ENCODE results near the gene RBP7.

The RBP7 gene

GRCh38 chr1:10032590-10033358 lies 35.7 kb downstream of the RBP7 start, which contains the start of gene UBE4B:
Gene UBE4B, plus strand, starts transcription at chr1:10032958. Its CDS starts 713 bp downstream, at chr1:10033671.
- Histone ChIP-seq H3K4me2 (ENCODE audit: low read length) (peak within 1 kb of the TSS; percentile 86), H3K27me3 (ENCODE audit: control insufficient read depth, insufficient read depth, low read length) (no peaks in the 10 kb centered on the region), H3K9me3 (replicated peaks; ENCODE audit: low read length) (no peaks in the 10 kb centered on the region), H3K4me1 (ENCODE audit: control insufficient read depth, insufficient read depth, low read length) (peaks cover 20% of the 10 kb centered on the region), H3K36me3 (ENCODE audit: insufficient read depth, low read length) (peaks cover 4% of the 10 kb centered on the region), H3K4me3 (ENCODE audit: low read length) (peak within 1 kb of the TSS; percentile 99), H3K9ac (ENCODE audit: low read depth, low read length) (peak within 1 kb of the TSS; percentile 97)

DNA sequence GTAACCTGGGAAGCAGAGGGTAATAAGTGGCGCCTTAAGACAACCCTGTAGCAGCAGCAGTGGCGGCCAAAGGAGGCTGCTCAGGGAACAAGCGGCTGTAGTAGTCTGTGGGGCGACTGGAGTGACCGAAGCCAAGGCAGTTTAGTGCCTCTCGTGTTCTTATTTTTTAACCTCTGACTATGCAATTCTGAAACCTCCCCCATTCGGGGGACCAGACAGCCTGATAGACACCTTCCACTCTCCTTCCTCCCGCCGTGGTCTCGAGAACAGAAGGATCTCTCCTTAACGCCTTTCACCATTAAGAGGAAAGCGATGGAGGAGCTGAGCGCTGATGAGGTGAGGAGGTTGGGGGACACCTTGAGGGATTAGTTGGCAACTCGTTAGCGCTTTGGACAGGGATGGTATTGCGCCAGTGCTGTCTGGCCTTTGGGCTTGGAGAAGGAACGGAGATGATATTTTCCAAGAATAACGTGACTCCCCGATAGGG lies 36.4 kb downstream of the RBP7 start:
- Histone ChIP-seq H3K36me3 (ENCODE audit: insufficient read depth, low read length) (peaks cover 7% of the 10 kb centered on the region), H3K4me3 (ENCODE audit: low read length) (peak overlapping the region; percentile 99), H3K27me3 (ENCODE audit: control insufficient read depth, insufficient read depth, low read length) (no peaks in the 10 kb centered on the region), H3K4me2 (ENCODE audit: low read length) (peak overlapping the region; percentile 80), H3K9me3 (replicated peaks; ENCODE audit: low read length) (no peaks in the 10 kb centered on the region), H3K9ac (ENCODE audit: low read depth, low read length) (peak overlapping the region; percentile 97), H3K4me1 (ENCODE audit: control insufficient read depth, insufficient read depth, low read length) (peaks cover 20% of the 10 kb centered on the region)

GRCh38 chr1:10042746-10043145 lies 45.7 kb downstream of the RBP7 start:
- Histone ChIP-seq H3K4me1 (ENCODE audit: control insufficient read depth, insufficient read depth, low read length) (peaks cover 4% of the 10 kb centered on the region), H3K36me3 (ENCODE audit: insufficient read depth, low read length) (peaks cover 14% of the 10 kb centered on the region), H3K9me3 (replicated peaks; ENCODE audit: low read length) (no peaks in the 10 kb centered on the region), H3K9ac (ENCODE audit: low read depth, low read length) (no peak overlapping the region), H3K27me3 (ENCODE audit: control insufficient read depth, insufficient read depth, low read length) (no peaks in the 10 kb centered on the region), H3K4me3 (ENCODE audit: low read length) (no peak overlapping the region), H3K4me2 (ENCODE audit: low read length) (no peak overlapping the region)

DNA sequence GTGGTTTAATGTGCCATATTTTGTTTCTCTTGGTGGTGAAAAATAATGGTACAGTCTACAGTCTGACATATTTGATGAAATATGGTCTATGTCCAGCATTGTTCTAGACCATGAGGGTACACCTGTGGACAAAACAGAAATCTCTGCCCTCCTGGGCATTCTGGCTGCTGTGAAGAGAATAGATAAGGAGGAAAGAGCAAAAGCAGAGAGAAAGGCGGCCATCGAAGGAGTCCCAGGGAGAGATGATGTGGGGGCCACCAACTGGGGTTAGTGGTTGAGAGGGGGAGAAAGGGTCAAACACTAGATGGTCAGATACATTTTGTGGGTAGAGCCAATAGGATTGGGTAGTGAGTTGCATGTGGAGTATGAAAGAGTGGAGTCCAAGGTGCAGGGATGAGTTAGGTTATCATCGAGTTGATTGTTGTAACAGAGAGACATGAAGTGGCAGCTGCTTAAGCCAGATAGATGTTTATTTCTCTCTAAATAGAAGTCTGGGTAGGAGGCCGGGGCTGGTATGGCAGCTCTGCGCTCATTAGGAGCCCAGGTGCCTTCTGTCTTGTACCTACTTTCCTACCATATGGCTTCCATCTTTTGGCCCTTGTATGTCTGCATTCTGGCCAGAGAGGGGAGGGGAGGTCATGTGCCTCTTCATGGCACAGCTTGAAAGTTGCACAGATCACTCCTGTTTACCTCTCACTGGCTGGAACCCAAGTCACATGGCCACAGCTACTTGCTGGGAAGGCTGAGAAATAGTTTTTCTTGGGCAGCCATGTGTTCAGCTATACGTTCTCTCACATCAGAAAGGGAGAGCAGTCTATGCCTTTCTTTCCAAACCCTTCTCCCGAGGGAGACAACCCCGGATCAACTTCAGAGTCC lies 48.7 kb downstream of the RBP7 start:
- Histone ChIP-seq H3K9ac (ENCODE audit: low read depth, low read length) (no peak overlapping the region), H3K4me1 (ENCODE audit: control insufficient read depth, insufficient read depth, low read length) (peaks cover 4% of the 10 kb centered on the region), H3K27me3 (ENCODE audit: control insufficient read depth, insufficient read depth, low read length) (no peaks in the 10 kb centered on the region), H3K9me3 (replicated peaks; ENCODE audit: low read length) (no peaks in the 10 kb centered on the region), H3K4me3 (ENCODE audit: low read length) (no peak overlapping the region), H3K4me2 (ENCODE audit: low read length) (no peak overlapping the region), H3K36me3 (ENCODE audit: insufficient read depth, low read length) (peaks cover 3% of the 10 kb centered on the region)

- no peaks in the 10 kb centered on the region for H3K27me3 ChIP-seq (ENCODE audit: control insufficient read depth, insufficient read depth, low read length)
- H3K36me3 ChIP-seq (ENCODE audit: insufficient read depth, low read length): no peaks in the 10 kb centered on the region
- H3K4me1 ChIP-seq (ENCODE audit: control insufficient read depth, insufficient read depth, low read length): peaks cover 4% of the 10 kb centered on the region
- no peak overlapping the region for H3K4me2 ChIP-seq (ENCODE audit: low read length)
- no peaks in the 10 kb centered on the region for H3K9me3 ChIP-seq (replicated peaks; ENCODE audit: low read length)
- H3K4me3 ChIP-seq (ENCODE audit: low read length): no peak overlapping the region
- no peak overlapping the region for H3K9ac ChIP-seq (ENCODE audit: low read depth, low read length)
Measured at GRCh38 chr1:10046356-10047085, 49.5 kb downstream of the RBP7 start.

DNA sequence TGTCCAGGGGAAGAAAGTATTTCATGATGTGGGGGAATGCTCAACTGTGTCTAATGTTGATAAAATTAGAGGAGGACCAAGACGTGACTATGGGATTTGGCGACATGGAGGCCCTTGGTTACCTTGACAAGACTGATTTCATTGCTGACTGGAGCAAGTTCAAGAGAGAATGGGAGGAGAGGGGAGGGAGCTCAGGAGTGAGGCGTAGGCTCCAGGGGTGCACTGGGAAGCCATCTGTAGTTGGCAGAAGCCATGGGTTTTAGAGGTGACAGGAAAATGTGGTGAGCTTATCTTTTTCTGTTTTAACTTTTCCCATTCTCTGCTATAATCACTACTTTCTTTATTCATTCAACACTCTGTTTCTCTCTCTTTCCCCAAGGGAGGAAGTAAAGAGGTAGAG lies 51.6 kb downstream of the RBP7 start:
- peaks cover 4% of the 10 kb centered on the region for H3K4me1 ChIP-seq (ENCODE audit: control insufficient read depth, insufficient read depth, low read length)
- H3K9me3 ChIP-seq (replicated peaks; ENCODE audit: low read length): no peaks in the 10 kb centered on the region
- no peak overlapping the region for H3K4me3 ChIP-seq (ENCODE audit: low read length)
- H3K4me2 ChIP-seq (ENCODE audit: low read length): no peak overlapping the region
- H3K36me3 ChIP-seq (ENCODE audit: insufficient read depth, low read length): no peaks in the 10 kb centered on the region
- H3K9ac ChIP-seq (ENCODE audit: low read depth, low read length): no peak overlapping the region
- H3K27me3 ChIP-seq (ENCODE audit: control insufficient read depth, insufficient read depth, low read length): no peaks in the 10 kb centered on the region

DNA sequence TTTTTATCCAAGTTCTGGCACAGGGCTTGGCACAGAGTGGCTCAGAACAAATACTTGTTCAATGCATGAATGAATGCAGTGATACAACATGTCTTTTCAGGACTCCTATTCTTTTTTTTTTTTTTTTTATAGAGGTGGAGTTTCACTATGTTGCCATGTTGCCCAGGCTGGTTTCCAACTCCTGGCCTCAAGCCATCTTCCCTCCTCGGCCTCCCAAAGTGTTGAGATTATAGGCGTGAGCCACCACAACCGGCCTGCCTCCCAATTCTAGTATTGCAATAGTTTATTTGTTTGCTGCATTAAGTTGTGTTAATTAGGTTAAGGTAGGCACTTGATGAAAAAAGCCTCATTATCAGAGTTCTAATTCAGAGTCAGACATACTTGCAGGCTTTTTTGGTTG lies 53.6 kb downstream of the RBP7 start:
- Histone ChIP-seq H3K9me3 (replicated peaks; ENCODE audit: low read length) (no peaks in the 10 kb centered on the region), H3K4me1 (ENCODE audit: control insufficient read depth, insufficient read depth, low read length) (peaks cover 8% of the 10 kb centered on the region), H3K9ac (ENCODE audit: low read depth, low read length) (no peak overlapping the region), H3K4me2 (ENCODE audit: low read length) (no peak overlapping the region), H3K4me3 (ENCODE audit: low read length) (no peak overlapping the region), H3K27me3 (ENCODE audit: control insufficient read depth, insufficient read depth, low read length) (no peaks in the 10 kb centered on the region), H3K36me3 (ENCODE audit: insufficient read depth, low read length) (no peaks in the 10 kb centered on the region)

GRCh38 chr1:10051656-10052055 lies 54.6 kb downstream of the RBP7 start:
- Histone ChIP-seq H3K9me3 (replicated peaks; ENCODE audit: low read length) (no peaks in the 10 kb centered on the region), H3K4me1 (ENCODE audit: control insufficient read depth, insufficient read depth, low read length) (peaks cover 13% of the 10 kb centered on the region), H3K4me3 (ENCODE audit: low read length) (no peak overlapping the region), H3K36me3 (ENCODE audit: insufficient read depth, low read length) (no peaks in the 10 kb centered on the region), H3K27me3 (ENCODE audit: control insufficient read depth, insufficient read depth, low read length) (no peaks in the 10 kb centered on the region), H3K4me2 (ENCODE audit: low read length) (no peak overlapping the region), H3K9ac (ENCODE audit: low read depth, low read length) (no peak overlapping the region)

DNA sequence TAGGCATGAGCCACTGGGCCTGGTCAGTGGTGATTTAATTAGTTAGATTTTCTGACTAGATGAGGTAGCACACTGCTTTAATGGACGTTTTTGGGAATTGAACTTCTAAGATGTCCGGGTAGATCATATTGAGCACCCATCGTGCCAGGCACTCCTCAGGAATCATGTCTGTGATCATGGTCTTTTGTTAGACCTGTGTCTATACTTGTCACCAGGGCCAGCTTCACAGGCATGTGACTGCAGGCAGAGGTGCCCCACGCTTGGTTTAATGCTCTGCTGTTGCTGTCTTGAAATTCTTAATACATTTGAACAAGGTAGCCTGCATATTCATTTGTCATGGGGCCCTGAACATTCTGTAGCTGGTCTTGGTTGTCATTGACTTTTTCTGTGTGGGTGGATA lies 55.3 kb downstream of the RBP7 start:
- H3K27me3 ChIP-seq (ENCODE audit: control insufficient read depth, insufficient read depth, low read length): no peaks in the 10 kb centered on the region
- H3K9ac ChIP-seq (ENCODE audit: low read depth, low read length): no peak overlapping the region
- peaks cover 18% of the 10 kb centered on the region for H3K4me1 ChIP-seq (ENCODE audit: control insufficient read depth, insufficient read depth, low read length)
- H3K4me2 ChIP-seq (ENCODE audit: low read length): no peak overlapping the region
- H3K9me3 ChIP-seq (replicated peaks; ENCODE audit: low read length): no peaks in the 10 kb centered on the region
- H3K36me3 ChIP-seq (ENCODE audit: insufficient read depth, low read length): no peaks in the 10 kb centered on the region
- H3K4me3 ChIP-seq (ENCODE audit: low read length): no peak overlapping the region

GRCh38 chr1:10054465-10054864 lies 57.4 kb downstream of the RBP7 start:
- Histone ChIP-seq H3K9ac (ENCODE audit: low read depth, low read length) (no peak overlapping the region), H3K36me3 (ENCODE audit: insufficient read depth, low read length) (no peaks in the 10 kb centered on the region), H3K4me3 (ENCODE audit: low read length) (no peak overlapping the region), H3K27me3 (ENCODE audit: control insufficient read depth, insufficient read depth, low read length) (no peaks in the 10 kb centered on the region), H3K4me2 (ENCODE audit: low read length) (no peak overlapping the region), H3K9me3 (replicated peaks; ENCODE audit: low read length) (no peaks in the 10 kb centered on the region), H3K4me1 (ENCODE audit: control insufficient read depth, insufficient read depth, low read length) (peaks cover 28% of the 10 kb centered on the region)

- H3K9me3 ChIP-seq (replicated peaks; ENCODE audit: low read length): no peaks in the 10 kb centered on the region
- H3K36me3 ChIP-seq (ENCODE audit: insufficient read depth, low read length): no peaks in the 10 kb centered on the region
- peaks cover 28% of the 10 kb centered on the region for H3K4me1 ChIP-seq (ENCODE audit: control insufficient read depth, insufficient read depth, low read length)
- H3K4me3 ChIP-seq (ENCODE audit: low read length): no peak overlapping the region
- H3K9ac ChIP-seq (ENCODE audit: low read depth, low read length): no peak overlapping the region
- no peaks in the 10 kb centered on the region for H3K27me3 ChIP-seq (ENCODE audit: control insufficient read depth, insufficient read depth, low read length)
- H3K4me2 ChIP-seq (ENCODE audit: low read length): no peak overlapping the region
Measured at GRCh38 chr1:10056599-10056987, 59.6 kb downstream of the RBP7 start.

All from skeletal muscle satellite cell (primary cell).